Neural cell (in vitro differentiated cells): ENCODE results near the gene CANX.

ENCODE experiments used
- CTCF ChIP-seq: fragments of 450-650 bp; IDR thresholded peaks from 2 replicates; pipeline ENCODE4 v1.5.1; 2014; ENCODE audit warnings: antibody characterized with exemption, mild to moderate bottlenecking, moderate library complexity; ENCODE audit not compliant: poor library complexity, severe bottlenecking
- EP300 ChIP-seq: fragments of 450-650 bp; conservative IDR thresholded peaks from 2 replicates; pipeline ENCODE4 v1.6.1; 2014; ENCODE audit warnings: antibody characterized with exemption, mild to moderate bottlenecking, moderate library complexity; ENCODE audit not compliant: poor library complexity, severe bottlenecking
- EZH2 ChIP-seq: fragments of 200-600, 300-800 bp; shearing (Covaris generic), sonication (generic); IDR thresholded peaks from 2 replicates; pipeline ENCODE4 v1.6.1; 2014; ENCODE audit warnings: antibody characterized with exemption, low read length, borderline replicate concordance, mild to moderate bottlenecking; ENCODE audit not compliant: insufficient read depth, poor library complexity, severe bottlenecking
- MXI1 ChIP-seq: fragments of 450-650 bp; conservative IDR thresholded peaks from 2 replicates; pipeline ENCODE4 v1.6.1; 2014; ENCODE audit warnings: antibody characterized with exemption, mild to moderate bottlenecking; ENCODE audit not compliant: poor library complexity, severe bottlenecking
- POLR2AphosphoS5 ChIP-seq: IDR thresholded peaks from 2 replicates; pipeline ENCODE4 v1.6.1; 2012
- RAD21 ChIP-seq: fragments of 450-650 bp; conservative IDR thresholded peaks from 2 replicates; pipeline ENCODE4 v1.6.1; 2014; ENCODE audit warnings: antibody characterized with exemption, mild to moderate bottlenecking, moderate library complexity
- SMC3 ChIP-seq: fragments of 450-650 bp; conservative IDR thresholded peaks from 2 replicates; pipeline ENCODE4 v1.6.1; 2014; ENCODE audit warnings: antibody characterized with exemption, mild to moderate bottlenecking, moderate library complexity; ENCODE audit not compliant: poor library complexity

GRCh38 chr5:179738742-179739141 is 40.0 kb downstream of the CANX start:
- no peak for TF ChIP-seq EP300
- no peak for TF ChIP-seq RAD21
- TF ChIP-seq CTCF = no peak
- no peak for TF ChIP-seq MXI1
- TF ChIP-seq SMC3 = no peak
- no peak for TF ChIP-seq POLR2AphosphoS5
- TF ChIP-seq EZH2 = no peak
